Cardiac fibroblast (primary cell): ENCODE measurements around the gene TANGO2.

Experiments
- DNase-seq, 2 donors: peaks; one replicate each; pipeline versions ENCODE4 v3.0.0 to v3.0.0-alpha.2; 2010; ENCODE audit warnings: low read depth in 2 of 2
- H3K4me3 ChIP-seq, 2 donors: replicated peaks in 1 of 2; 1 replicate in 1 of 2; 2 replicates in 1 of 2; pipeline ENCODE4 v1.5.1; 2011; ENCODE audit warnings: low read depth in 2 of 2, low read length in 2 of 2, mild to moderate bottlenecking in 2 of 2, moderate library complexity in 1 of 2
- TF ChIP-seq, protein P1 (sequence below): IDR thresholded peaks from one replicate; pipeline ENCODE4 v1.5.1; 2011; ENCODE audit warnings: low read depth, mild to moderate bottlenecking, low read length, inconsistent platforms

The TANGO2 gene

DNA sequence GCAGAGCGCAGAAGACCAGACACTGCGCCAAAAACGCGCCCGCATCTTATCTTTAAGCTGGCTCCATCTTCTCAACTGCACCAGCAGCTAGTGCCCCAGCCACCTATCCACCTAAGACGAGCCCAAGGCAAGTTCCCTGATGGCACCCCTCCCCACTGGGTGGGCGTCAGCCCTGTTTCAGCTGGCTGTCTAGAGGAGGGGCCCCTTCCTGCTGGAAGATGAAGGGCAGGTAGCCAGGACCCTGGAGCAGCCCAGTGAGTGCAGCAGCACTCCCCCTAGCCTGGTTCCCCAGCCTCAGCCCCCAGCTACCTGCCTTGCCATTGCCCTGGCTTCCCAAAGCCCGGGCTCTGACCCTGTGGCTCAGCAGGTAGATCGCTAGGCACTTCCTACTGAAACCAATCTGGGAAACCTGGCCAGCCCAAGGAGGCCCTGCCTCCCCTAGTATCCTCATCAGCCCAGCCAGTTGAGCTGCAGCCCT, 32.5 kb upstream of the TANGO2 start:
- no peak overlapping the region for H3K4me3 ChIP-seq
- DNase-seq: no peak
- TF ChIP-seq, protein P1, sequence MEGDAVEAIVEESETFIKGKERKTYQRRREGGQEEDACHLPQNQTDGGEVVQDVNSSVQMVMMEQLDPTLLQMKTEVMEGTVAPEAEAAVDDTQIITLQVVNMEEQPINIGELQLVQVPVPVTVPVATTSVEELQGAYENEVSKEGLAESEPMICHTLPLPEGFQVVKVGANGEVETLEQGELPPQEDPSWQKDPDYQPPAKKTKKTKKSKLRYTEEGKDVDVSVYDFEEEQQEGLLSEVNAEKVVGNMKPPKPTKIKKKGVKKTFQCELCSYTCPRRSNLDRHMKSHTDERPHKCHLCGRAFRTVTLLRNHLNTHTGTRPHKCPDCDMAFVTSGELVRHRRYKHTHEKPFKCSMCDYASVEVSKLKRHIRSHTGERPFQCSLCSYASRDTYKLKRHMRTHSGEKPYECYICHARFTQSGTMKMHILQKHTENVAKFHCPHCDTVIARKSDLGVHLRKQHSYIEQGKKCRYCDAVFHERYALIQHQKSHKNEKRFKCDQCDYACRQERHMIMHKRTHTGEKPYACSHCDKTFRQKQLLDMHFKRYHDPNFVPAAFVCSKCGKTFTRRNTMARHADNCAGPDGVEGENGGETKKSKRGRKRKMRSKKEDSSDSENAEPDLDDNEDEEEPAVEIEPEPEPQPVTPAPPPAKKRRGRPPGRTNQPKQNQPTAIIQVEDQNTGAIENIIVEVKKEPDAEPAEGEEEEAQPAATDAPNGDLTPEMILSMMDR: no peak

DNA sequence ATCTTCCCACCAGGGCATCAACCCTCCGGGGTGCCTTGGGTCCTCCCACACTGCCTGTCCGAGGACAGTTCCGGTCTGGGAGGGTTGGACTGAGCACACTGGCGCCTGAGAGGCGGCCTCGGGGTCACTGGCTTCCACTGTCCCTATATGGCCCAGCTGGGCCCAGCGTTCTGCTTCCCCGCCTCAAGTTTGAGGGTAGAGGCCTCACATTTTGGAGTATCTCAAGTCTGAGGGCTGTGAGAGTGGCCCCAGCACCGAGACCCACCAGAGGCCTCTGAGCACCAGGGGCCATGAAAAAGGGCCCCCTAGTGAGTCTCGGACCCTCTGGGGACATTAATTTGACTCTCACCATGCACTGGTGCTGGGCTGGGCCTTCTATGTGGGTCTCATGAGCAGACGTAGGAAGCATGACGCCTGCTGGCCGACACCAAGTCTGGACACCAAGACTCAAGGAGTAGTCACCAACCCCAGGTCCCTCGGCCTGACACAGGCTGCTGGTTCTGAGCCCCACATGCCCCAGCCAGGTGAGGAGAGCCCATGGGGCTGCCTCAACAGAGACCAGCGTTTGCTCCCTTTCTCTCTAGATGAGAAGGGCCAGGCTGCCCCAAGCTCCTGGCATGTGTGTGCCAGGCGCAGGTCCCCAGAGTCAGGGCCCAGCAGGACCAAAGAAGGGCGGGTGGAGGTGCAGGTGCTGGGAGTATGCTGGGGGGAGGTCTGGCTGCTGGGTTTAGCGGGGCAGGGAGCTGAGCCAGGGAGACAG, 31.8 kb upstream of the TANGO2 start:
- no peak overlapping the region for H3K4me3 ChIP-seq
- TF ChIP-seq, protein P1: no peak
- DNase-seq: no peak

DNA sequence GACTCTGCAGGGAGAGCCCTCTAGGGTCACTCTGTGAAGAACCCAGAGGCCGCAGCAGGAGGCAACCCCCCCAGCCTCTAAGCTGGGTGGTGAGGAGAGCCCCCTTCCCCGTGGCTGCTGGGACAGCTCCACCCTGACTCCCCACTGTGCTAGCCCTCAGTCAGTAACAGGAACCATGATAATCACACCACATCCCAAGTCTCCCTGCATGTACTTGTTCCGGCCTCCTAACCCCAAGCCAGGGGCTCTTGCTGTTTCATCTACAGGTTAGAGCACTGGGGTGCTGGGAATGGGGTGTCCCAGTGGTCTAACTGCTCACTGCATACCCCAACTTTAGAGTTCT, 31.2 kb upstream of the TANGO2 start:
- DNase-seq: no peak
- H3K4me3 ChIP-seq: no peak overlapping the region
- TF ChIP-seq, protein P1: no peak

DNA sequence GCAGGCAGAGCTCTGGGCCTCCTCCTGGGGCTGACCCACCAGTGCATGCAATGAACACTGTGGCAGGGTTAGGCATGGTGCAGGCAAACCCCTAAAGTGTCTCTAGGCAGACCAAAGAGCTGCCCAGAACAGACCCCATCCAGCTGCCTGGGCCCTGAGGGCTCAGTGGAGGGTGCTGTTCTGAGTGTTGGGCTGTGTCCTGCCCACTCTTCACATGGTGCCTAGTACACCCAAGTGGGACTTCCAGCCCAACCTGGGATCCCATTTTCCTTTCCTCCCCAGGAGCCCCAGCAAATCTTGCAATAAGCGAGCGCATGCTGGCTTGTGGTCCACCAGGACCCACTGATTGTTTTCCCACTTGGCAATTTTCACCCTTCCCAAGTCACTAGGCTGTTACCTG, 30.7 kb upstream of the TANGO2 start:
- DNase-seq: no peak
- H3K4me3 ChIP-seq: no peak overlapping the region
- TF ChIP-seq, protein P1: no peak

- TF ChIP-seq, protein P1: no peak
- no peak for DNase-seq
- H3K4me3 ChIP-seq: no peak overlapping the region
Measured at GRCh38 chr22:19990609-19991394, 30.1 kb upstream of the TANGO2 start.

DNA sequence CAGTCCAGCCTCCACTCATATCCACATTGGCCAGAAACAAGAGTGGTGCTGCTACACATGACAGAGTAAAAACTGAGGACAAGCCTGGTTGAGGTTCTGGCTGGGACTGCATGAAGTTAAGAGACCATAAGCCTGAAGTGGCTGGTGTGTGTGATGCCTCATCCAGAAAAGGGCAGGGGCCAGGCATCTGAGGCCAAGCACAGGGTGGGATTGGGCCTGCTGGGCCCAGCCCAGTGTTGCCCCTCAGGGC, 29.6 kb upstream of the TANGO2 start:
- TF ChIP-seq, protein P1: no peak
- no peak overlapping the region for H3K4me3 ChIP-seq
- DNase-seq: no peak
